Stimulated activated CD4-positive, alpha-beta T cell treated with anti-CD3 and anti-CD28 coated beads, Interleukin-15, amount 100 ng/mL, for 48 hours (primary cell): ENCODE measurements around the gene ADGRD1.

Experiments
- DNase-seq, 2 donors: peaks; one replicate each; pipeline ENCODE4 v3.0.0-alpha.2; 2020; ENCODE audit warnings: low read depth in 2 of 2

ADGRD1 gene

GRCh38 chr12:131090274-131091210 is 136.8 kb downstream of the ADGRD1 start:
- DNase-seq, result no peak

- no peak for DNase-seq
Observed at GRCh38 chr12:131091413-131091975, 137.8 kb downstream of the ADGRD1 start.

- DNase-seq, result no peak
Observed at GRCh38 chr12:131091976-131092691, 138.4 kb downstream of the ADGRD1 start.

- DNase-seq, result no peak
Observed at GRCh38 chr12:131092901-131093603, 139.3 kb downstream of the ADGRD1 start.

- no peak for DNase-seq
Observed at GRCh38 chr12:131093604-131093955, 139.9 kb downstream of the ADGRD1 start.

GRCh38 chr12:131093971-131094830 is 140.5 kb downstream of the ADGRD1 start:
- no peak for DNase-seq

- DNase-seq, result no peak
Observed at GRCh38 chr12:131094831-131095805, 141.4 kb downstream of the ADGRD1 start.

- DNase-seq, result no peak
Observed at GRCh38 chr12:131095826-131096680, 142.3 kb downstream of the ADGRD1 start.

GRCh38 chr12:131096681-131097181 is 143.0 kb downstream of the ADGRD1 start:
- DNase-seq, result no peak

- DNase-seq, result no peak
Observed at GRCh38 chr12:131097202-131098177, 143.8 kb downstream of the ADGRD1 start.

GRCh38 chr12:131098178-131098981 is 144.7 kb downstream of the ADGRD1 start:
- DNase-seq, result no peak

GRCh38 chr12:131100031-131100674 is 146.4 kb downstream of the ADGRD1 start:
- DNase-seq, result no peak

- DNase-seq, result no peak
Observed at GRCh38 chr12:131101006-131101405, 147.3 kb downstream of the ADGRD1 start.

- no peak for DNase-seq
Observed at GRCh38 chr12:131101703-131102492, 148.2 kb downstream of the ADGRD1 start.

- no peak for DNase-seq
Observed at GRCh38 chr12:131102493-131102931, 148.8 kb downstream of the ADGRD1 start.
